H9 (cell line): ENCODE data around the gene TMEM134. TPM values are rescaled to one million over a fixed set of nuclear protein-coding genes. Genes with fewer than 3 reads are reported as not detected.
A peak's percentile ranks its signal among the peaks of the same experiment; 100 is the strongest.

Experiments
- DNase-seq: peaks from one replicate; pipeline ENCODE4 v3.0.0-alpha.2; 2017
- H2AFZ ChIP-seq: one replicate; pipeline ENCODE4 v1.6.1; 2013; ENCODE audit warnings: mild to moderate bottlenecking, low read length, control low read depth, moderate library complexity
- H2AK5ac ChIP-seq: 2 replicates; pipeline ENCODE4 v1.6.1; 2013; ENCODE audit warnings: low read length, control low read depth, mixed read lengths; ENCODE audit not compliant: insufficient read length
- H2BK120ac ChIP-seq: one replicate; pipeline ENCODE4 v1.6.1; 2013; ENCODE audit warnings: low read depth, mild to moderate bottlenecking, low read length, control low read depth, inconsistent platforms; ENCODE audit not compliant: poor library complexity, severe bottlenecking
- H2BK12ac ChIP-seq: 2 replicates; pipeline ENCODE4 v1.6.1; 2013; ENCODE audit warnings: low read length, control low read depth, mixed read lengths, low read depth; ENCODE audit not compliant: insufficient read length
- H2BK15ac ChIP-seq: 2 replicates; pipeline ENCODE4 v1.6.1; 2013; ENCODE audit warnings: low read depth, low read length, control low read depth
- H2BK20ac ChIP-seq: one replicate; pipeline ENCODE4 v1.6.1; 2013; ENCODE audit warnings: low read depth, mild to moderate bottlenecking, low read length, control low read depth, inconsistent platforms; ENCODE audit not compliant: poor library complexity, severe bottlenecking
- H2BK5ac ChIP-seq: 2 replicates; pipeline ENCODE4 v1.6.1; 2013; ENCODE audit warnings: low read length, control low read depth, mixed read lengths; ENCODE audit not compliant: insufficient read length
- H3K14ac ChIP-seq: 2 replicates; pipeline ENCODE4 v1.6.1; 2013; ENCODE audit warnings: low read length, control low read depth; ENCODE audit not compliant: insufficient read depth
- H3K18ac ChIP-seq: 2 replicates; pipeline ENCODE4 v1.6.1; 2013; ENCODE audit warnings: low read depth, mild to moderate bottlenecking, mixed read lengths, low read length, control low read depth; ENCODE audit not compliant: insufficient read length
- H3K23ac ChIP-seq: 2 replicates; pipeline ENCODE4 v1.6.1; 2013; ENCODE audit warnings: low read length, control low read depth, mixed read lengths, low read depth; ENCODE audit not compliant: insufficient read length
- H3K23me2 ChIP-seq: 2 replicates; pipeline ENCODE4 v1.6.1; 2013; ENCODE audit warnings: low read depth, mild to moderate bottlenecking, mixed read lengths, low read length, control low read depth; ENCODE audit not compliant: insufficient read length, poor library complexity, severe bottlenecking
- H3K27ac ChIP-seq: 2 replicates; pipeline ENCODE4 v1.5.1; 2013; ENCODE audit warnings: low read length, control low read depth, mixed read lengths, low read depth; ENCODE audit not compliant: insufficient read length
- H3K27me3 ChIP-seq: 2 replicates; pipeline ENCODE4 v1.6.1; 2013; ENCODE audit warnings: low read length, control low read depth, inconsistent platforms; ENCODE audit not compliant: insufficient read depth
- H3K4ac ChIP-seq: 2 replicates; pipeline ENCODE4 v1.6.1; 2013; ENCODE audit warnings: low read depth, mild to moderate bottlenecking, control low read depth, inconsistent platforms, low read length, moderate library complexity
- H3K4me1 ChIP-seq: 2 replicates; pipeline ENCODE4 v1.6.1; 2013; ENCODE audit warnings: low read length, control low read depth, inconsistent platforms; ENCODE audit not compliant: insufficient read depth
- H3K4me2 ChIP-seq: 2 replicates; pipeline ENCODE4 v1.6.1; 2013; ENCODE audit warnings: low read length, control low read depth, mixed read lengths; ENCODE audit not compliant: insufficient read length, insufficient read depth
- H3K56ac ChIP-seq: 2 replicates; pipeline ENCODE4 v1.6.1; 2013; ENCODE audit warnings: low read depth, mild to moderate bottlenecking, mixed read lengths, low read length, control low read depth; ENCODE audit not compliant: insufficient read length
- H3K79me1 ChIP-seq: 2 replicates; pipeline ENCODE4 v1.6.1; 2013; ENCODE audit warnings: low read depth, mild to moderate bottlenecking, moderate library complexity, low read length, control low read depth, inconsistent platforms; ENCODE audit not compliant: insufficient read depth, poor library complexity, severe bottlenecking
- H3K79me2 ChIP-seq: 2 replicates; pipeline ENCODE4 v1.6.1; 2013; ENCODE audit warnings: low read length, control low read depth, inconsistent platforms; ENCODE audit not compliant: insufficient read depth
- H3K9ac ChIP-seq: 2 replicates; pipeline ENCODE4 v1.6.1; 2013; ENCODE audit warnings: low read length, control low read depth, mixed read lengths; ENCODE audit not compliant: insufficient read length; ENCODE audit errors: extremely low read depth
- H3K9me3 ChIP-seq: one replicate; pipeline ENCODE4 v1.6.1; 2013; ENCODE audit warnings: low read depth, low read length, inconsistent platforms; ENCODE audit not compliant: control insufficient read depth
- H3T11ph ChIP-seq: one replicate; pipeline ENCODE4 v1.6.1; 2013; ENCODE audit warnings: mild to moderate bottlenecking, low read length, control low read depth, inconsistent platforms
- H4K20me1 ChIP-seq: one replicate; pipeline ENCODE4 v1.6.1; 2013; ENCODE audit not compliant: control insufficient read depth, insufficient read length, insufficient read depth
- H4K5ac ChIP-seq: 2 replicates; pipeline ENCODE4 v1.6.1; 2013; ENCODE audit warnings: low read depth, mild to moderate bottlenecking, mixed read lengths, low read length, control low read depth; ENCODE audit not compliant: insufficient read length
- H4K8ac ChIP-seq: replicated peaks from 2 replicates; pipeline ENCODE4 v1.6.1; 2013; ENCODE audit warnings: low read length, control low read depth, mixed read lengths, low read depth; ENCODE audit not compliant: insufficient read length
- H4K91ac ChIP-seq: 2 replicates; pipeline ENCODE4 v1.6.1; 2013; ENCODE audit warnings: low read depth, mild to moderate bottlenecking, moderate library complexity, mixed read lengths, low read length, control low read depth; ENCODE audit not compliant: insufficient read length
- H3K27ac Mint-ChIP-seq, 3 experiments: 2 replicates in 2 of 3; 3 replicates in 1 of 3; pipeline ENCODE4 v1.8.0; 2020 to 2021; ENCODE audit warnings: mixed read lengths in 3 of 3, mild to moderate bottlenecking in 1 of 3, moderate library complexity in 1 of 3
- H3K27me3 Mint-ChIP-seq: 2 replicates; pipeline ENCODE4 v1.8.0; 2021; ENCODE audit warnings: low read depth, mild to moderate bottlenecking, moderate library complexity, mixed read lengths
- H3K36me3 Mint-ChIP-seq, 3 experiments: 2 replicates in 2 of 3; 3 replicates in 1 of 3; pipeline ENCODE4 v1.8.0; 2020 to 2021; ENCODE audit warnings: low read depth in 3 of 3, mixed read lengths in 3 of 3; ENCODE audit not compliant: insufficient read depth in 1 of 3
- H3K4me1 Mint-ChIP-seq, 2 experiments: 2 replicates each; pipeline ENCODE4 v1.8.0; 2020; ENCODE audit warnings: mixed read lengths in 2 of 2
- H3K4me3 Mint-ChIP-seq, 2 experiments: 2 replicates in 1 of 2; 3 replicates in 1 of 2; pipeline ENCODE4 v1.8.0; 2020 to 2021; ENCODE audit warnings: mild to moderate bottlenecking in 2 of 2, mixed read lengths in 2 of 2, moderate library complexity in 1 of 2
- H3K9me3 Mint-ChIP-seq, 2 experiments: 2 replicates in 1 of 2; 3 replicates in 1 of 2; pipeline ENCODE4 v1.8.0; 2020; ENCODE audit warnings: mild to moderate bottlenecking in 2 of 2, mixed read lengths in 2 of 2, moderate library complexity in 1 of 2
- WGBS: extraction: QIAGEN DNeasy Blood & Tissue Kit; methylation state at CpG from one replicate; pipeline ENCODE4 v1.1.7; 2013; ENCODE audit warnings: missing lambda C conversion rate, low lambda C conversion rate, mixed read lengths; ENCODE audit not compliant: insufficient read length; ENCODE audit errors: extremely low coverage; 5-methylcytosine and 5-hydroxymethylcytosine counted together
- total RNA-seq: library from RNA; stranded (reverse); gene quantifications from 2 replicates; pipeline ENCODE4 v1.2.1, GENCODE V29; 2021
- TF ChIP-seq, protein P1 (sequence below): fragments of 200-600 bp; sonication (generic); conservative IDR thresholded peaks from 3 replicates; pipeline ENCODE4 v1.8.0; 2021; ENCODE audit warnings: antibody characterized with exemption, mild to moderate bottlenecking

TMEM134 gene
- total RNA-seq, 1 experiment from 2014 or later, result 53.6 TPM

DNA sequence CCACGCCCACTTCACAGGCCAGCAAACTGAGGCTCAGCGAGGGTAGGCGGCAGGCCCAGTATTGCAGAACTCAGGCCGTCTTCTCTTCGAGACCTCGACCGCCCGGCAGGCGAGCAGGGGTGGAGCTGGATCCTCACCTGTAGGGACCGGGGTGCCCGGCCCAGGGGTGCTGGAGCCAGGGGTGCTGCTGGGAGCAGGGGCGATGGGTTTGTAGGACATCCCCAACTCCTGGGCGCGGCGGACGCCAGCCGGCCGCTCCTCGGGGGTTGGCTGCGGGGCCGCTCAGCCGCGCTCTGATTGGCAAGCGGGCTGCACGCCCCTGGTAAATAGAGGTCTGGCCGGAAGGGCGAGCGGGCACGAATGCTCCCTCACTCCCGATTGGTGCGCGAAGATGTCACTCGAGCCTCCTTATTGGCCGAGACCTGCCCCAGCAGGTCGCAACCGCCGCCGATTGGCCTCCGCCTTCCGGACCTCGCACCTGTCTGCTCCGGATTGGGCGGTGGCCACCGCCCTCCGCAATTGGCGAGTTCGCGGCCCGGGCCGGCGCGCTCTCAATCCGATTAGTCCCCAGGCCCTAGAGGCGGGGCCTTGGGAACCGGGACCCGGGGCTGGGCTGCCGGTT lies 38.9 kb upstream of the TMEM134 start, which contains the start of gene CDK2AP2:
Gene CDK2AP2, minus strand, starts transcription at position 299 of the 622 bp plus-strand sequence. Its CDS starts 80 bp downstream, at position 219.
- Histone ChIP-seq H4K5ac (no peak within 1 kb of the TSS), H3K9ac (peak within 1 kb of the TSS; percentile 60), H2BK12ac (no peak within 1 kb of the TSS), H4K20me1 (no peaks in the 10 kb centered on the region), H2BK15ac (no peak within 1 kb of the TSS), H2AK5ac (no peak within 1 kb of the TSS), H3K79me2 (peaks cover 2% of the 10 kb centered on the region; the same call in 1 of the 2 replicates), H4K91ac (no peak within 1 kb of the TSS), H2BK120ac (no peak within 1 kb of the TSS), H3K27me3 (no peaks in the 10 kb centered on the region), H2BK20ac (no peak within 1 kb of the TSS), H3K14ac (peak within 1 kb of the TSS; percentile 90), H3K9me3 (no peaks in the 10 kb centered on the region), H3T11ph (no peak within 1 kb of the TSS), H4K8ac (no peak within 1 kb of the TSS), H3K23me2 (peaks cover 17% of the 10 kb centered on the region), H3K4me2 (peak within 1 kb of the TSS; percentile 71), H3K4ac (no peak within 1 kb of the TSS), H3K18ac (peak within 1 kb of the TSS; percentile 85), H3K23ac (no peak within 1 kb of the TSS), H3K4me1 (no peaks in the 10 kb centered on the region), H3K56ac (no peak within 1 kb of the TSS), H2AFZ (no peak within 1 kb of the TSS), H3K79me1 (no peaks in the 10 kb centered on the region), H3K27ac (no peak within 1 kb of the TSS), H2BK5ac (no peak within 1 kb of the TSS)
- peak; percentile 100 for DNase-seq
- WGBS, result no CpG with 5 or more reads among the region's 57 CpGs
- TF ChIP-seq, protein P1, sequence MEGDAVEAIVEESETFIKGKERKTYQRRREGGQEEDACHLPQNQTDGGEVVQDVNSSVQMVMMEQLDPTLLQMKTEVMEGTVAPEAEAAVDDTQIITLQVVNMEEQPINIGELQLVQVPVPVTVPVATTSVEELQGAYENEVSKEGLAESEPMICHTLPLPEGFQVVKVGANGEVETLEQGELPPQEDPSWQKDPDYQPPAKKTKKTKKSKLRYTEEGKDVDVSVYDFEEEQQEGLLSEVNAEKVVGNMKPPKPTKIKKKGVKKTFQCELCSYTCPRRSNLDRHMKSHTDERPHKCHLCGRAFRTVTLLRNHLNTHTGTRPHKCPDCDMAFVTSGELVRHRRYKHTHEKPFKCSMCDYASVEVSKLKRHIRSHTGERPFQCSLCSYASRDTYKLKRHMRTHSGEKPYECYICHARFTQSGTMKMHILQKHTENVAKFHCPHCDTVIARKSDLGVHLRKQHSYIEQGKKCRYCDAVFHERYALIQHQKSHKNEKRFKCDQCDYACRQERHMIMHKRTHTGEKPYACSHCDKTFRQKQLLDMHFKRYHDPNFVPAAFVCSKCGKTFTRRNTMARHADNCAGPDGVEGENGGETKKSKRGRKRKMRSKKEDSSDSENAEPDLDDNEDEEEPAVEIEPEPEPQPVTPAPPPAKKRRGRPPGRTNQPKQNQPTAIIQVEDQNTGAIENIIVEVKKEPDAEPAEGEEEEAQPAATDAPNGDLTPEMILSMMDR, result no peak
- peaks cover 5 to 10% (median 9%) of the 10 kb centered on the region in 3 experiments; a peak in 6 of 7 replicates for H3K36me3 Mint-ChIP-seq
- H3K9me3 Mint-ChIP-seq, result no peaks in the 10 kb centered on the region; a peak in 1 of 5 replicates
- H3K4me3 Mint-ChIP-seq, result peak within 1 kb of the TSS; percentile 75 to 80
- H3K27me3 Mint-ChIP-seq, result peaks cover 29% of the 10 kb centered on the region
- H3K27ac Mint-ChIP-seq, result peak within 1 kb of the TSS; percentile 85 to 93 (median 87)
- H3K4me1 Mint-ChIP-seq, result peaks cover 19 to 27% of the 10 kb centered on the region in 2 experiments
